Trophoblast cell (in vitro differentiated cells and primary cell): ENCODE data around the gene B3GAT2.
A peak's percentile ranks its signal among the peaks of the same experiment; 100 is the strongest.

Source experiments
- DNase-seq, 2 donors: peaks; one replicate each; pipeline ENCODE4 v3.0.0-alpha.2; 2016
- H2AFZ ChIP-seq: 2 replicates; pipeline ENCODE4 v1.6.1; 2013; ENCODE audit warnings: low read length, moderate library complexity, mild to moderate bottlenecking; ENCODE audit not compliant: insufficient read depth, poor library complexity
- H2AK5ac ChIP-seq: 2 replicates; pipeline ENCODE4 v1.6.1; 2013; ENCODE audit warnings: mild to moderate bottlenecking, low read length
- H2BK120ac ChIP-seq: 2 replicates; pipeline ENCODE4 v1.6.1; 2013; ENCODE audit warnings: low read length, mild to moderate bottlenecking, moderate library complexity; ENCODE audit not compliant: insufficient read depth, poor library complexity
- H2BK12ac ChIP-seq: 2 replicates; pipeline ENCODE4 v1.6.1; 2013; ENCODE audit warnings: mild to moderate bottlenecking, low read length, moderate library complexity
- H2BK5ac ChIP-seq: 2 replicates; pipeline ENCODE4 v1.6.1; 2013; ENCODE audit warnings: low read length, low read depth, moderate library complexity, mild to moderate bottlenecking; ENCODE audit not compliant: poor library complexity
- H3K14ac ChIP-seq: 2 replicates; pipeline ENCODE4 v1.6.1; 2013; ENCODE audit warnings: mild to moderate bottlenecking, low read length
- H3K18ac ChIP-seq: 2 replicates; pipeline ENCODE4 v1.6.1; 2013; ENCODE audit warnings: mild to moderate bottlenecking, low read length
- H3K23ac ChIP-seq: 2 replicates; pipeline ENCODE4 v1.6.1; 2013; ENCODE audit warnings: low read length
- H3K27ac ChIP-seq: 2 replicates; pipeline ENCODE4 v1.5.1; 2013; ENCODE audit warnings: low read depth, mild to moderate bottlenecking, inconsistent platforms, low read length, moderate library complexity
- H3K27me3 ChIP-seq: 2 replicates; pipeline ENCODE4 v1.6.1; 2013; ENCODE audit warnings: inconsistent platforms, mild to moderate bottlenecking, low read length, moderate library complexity; ENCODE audit not compliant: insufficient read depth
- H3K36me3 ChIP-seq, 2 experiments: 1 replicate in 1 of 2; 2 replicates in 1 of 2; pipeline ENCODE4 v1.6.1; 2013; ENCODE audit warnings: low read length in 2 of 2, mild to moderate bottlenecking in 2 of 2, moderate library complexity in 1 of 2; ENCODE audit not compliant: insufficient read depth in 2 of 2, control insufficient read depth in 1 of 2
- H3K4ac ChIP-seq: 2 replicates; pipeline ENCODE4 v1.6.1; 2013; ENCODE audit warnings: low read depth, mild to moderate bottlenecking, low read length, moderate library complexity
- H3K4me1 ChIP-seq, 2 experiments: 1 replicate in 1 of 2; 2 replicates in 1 of 2; pipeline ENCODE4 v1.6.1; 2013; ENCODE audit warnings: low read length in 2 of 2, mild to moderate bottlenecking in 2 of 2, moderate library complexity in 1 of 2; ENCODE audit not compliant: insufficient read depth in 2 of 2, control insufficient read depth in 1 of 2
- H3K4me2 ChIP-seq: 2 replicates; pipeline ENCODE4 v1.6.1; 2013; ENCODE audit warnings: inconsistent platforms, mild to moderate bottlenecking, low read length, moderate library complexity
- H3K4me3 ChIP-seq: 2 replicates; pipeline ENCODE4 v1.5.1; 2013; ENCODE audit warnings: mild to moderate bottlenecking, low read depth, low read length, inconsistent platforms
- H3K79me1 ChIP-seq: one replicate; pipeline ENCODE4 v1.6.1; 2013; ENCODE audit warnings: low read length
- H3K79me2 ChIP-seq: 2 replicates; pipeline ENCODE4 v1.6.1; 2013; ENCODE audit warnings: low read length, mild to moderate bottlenecking; ENCODE audit not compliant: control insufficient read depth, insufficient read depth, poor library complexity
- H3K9ac ChIP-seq: 2 replicates; pipeline ENCODE4 v1.6.1; 2013; ENCODE audit warnings: mild to moderate bottlenecking, low read length
- H3K9me3 ChIP-seq: 2 replicates; pipeline ENCODE4 v1.6.1; 2013; ENCODE audit warnings: low read depth, mild to moderate bottlenecking, control low read depth, inconsistent platforms, low read length; ENCODE audit not compliant: insufficient read depth
- H4K12ac ChIP-seq: 2 replicates; pipeline ENCODE4 v1.6.1; 2013; ENCODE audit warnings: low read depth, mild to moderate bottlenecking, low read length, moderate library complexity
- H4K8ac ChIP-seq: 2 replicates; pipeline ENCODE4 v1.6.1; 2013; ENCODE audit warnings: low read depth, mild to moderate bottlenecking, low read length, moderate library complexity
- H4K91ac ChIP-seq: one replicate; pipeline ENCODE4 v1.6.1; 2013; ENCODE audit warnings: low read depth, mild to moderate bottlenecking, low read length, moderate library complexity
- WGBS: extraction: QIAGEN DNeasy Blood & Tissue Kit; methylation state at CpG from one replicate; pipeline ENCODE4 v1.1.7; 2013; ENCODE audit warnings: missing lambda C conversion rate; ENCODE audit not compliant: insufficient read length, insufficient coverage; ENCODE audit errors: extremely low coverage; 5-methylcytosine and 5-hydroxymethylcytosine counted together

The B3GAT2 gene

DNA sequence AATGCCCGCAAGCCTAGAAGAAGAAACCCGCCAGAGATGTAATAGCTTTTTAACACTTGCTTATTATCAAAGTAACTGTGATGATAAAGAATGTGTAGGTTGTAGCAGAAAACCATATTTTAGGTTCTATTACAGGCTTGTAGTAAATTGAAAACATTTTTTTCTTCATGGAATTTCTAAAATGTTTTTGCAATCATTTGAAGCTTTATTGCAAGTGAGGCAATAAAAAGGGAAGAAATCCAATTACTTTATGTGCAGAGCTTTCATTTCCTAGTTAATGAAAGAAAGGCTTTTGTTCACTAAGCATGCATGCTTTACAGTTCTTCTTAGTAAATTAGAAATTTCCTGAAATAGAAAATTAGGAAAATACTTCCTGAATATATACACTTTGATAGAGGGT is 135.1 kb downstream of the B3GAT2 start:
- Histone ChIP-seq H2BK5ac (no peak overlapping the region), H3K27ac (no peak overlapping the region), H2AFZ (no peak overlapping the region), H2BK12ac (no peak overlapping the region), H3K4me2 (no peak overlapping the region), H4K8ac (no peak overlapping the region), H3K9me3 (no peaks in the 10 kb centered on the region), H3K36me3 (no peaks in the 10 kb centered on the region), H3K14ac (no peak overlapping the region), H3K23ac (no peak overlapping the region), H3K79me2 (no peaks in the 10 kb centered on the region), H3K18ac (no peak overlapping the region), H2AK5ac (no peak overlapping the region), H3K4ac (no peak overlapping the region), H3K27me3 (no peaks in the 10 kb centered on the region), H2BK120ac (no peak overlapping the region), H3K79me1 (no peaks in the 10 kb centered on the region), H3K4me3 (no peak overlapping the region), H4K12ac (no peak overlapping the region), H4K91ac (no peak overlapping the region), H3K4me1 (no peaks in the 10 kb centered on the region), H3K9ac (no peak overlapping the region)
- no CpG with 5 or more reads among the region's 2 CpGs for WGBS
- no peak for DNase-seq

DNA sequence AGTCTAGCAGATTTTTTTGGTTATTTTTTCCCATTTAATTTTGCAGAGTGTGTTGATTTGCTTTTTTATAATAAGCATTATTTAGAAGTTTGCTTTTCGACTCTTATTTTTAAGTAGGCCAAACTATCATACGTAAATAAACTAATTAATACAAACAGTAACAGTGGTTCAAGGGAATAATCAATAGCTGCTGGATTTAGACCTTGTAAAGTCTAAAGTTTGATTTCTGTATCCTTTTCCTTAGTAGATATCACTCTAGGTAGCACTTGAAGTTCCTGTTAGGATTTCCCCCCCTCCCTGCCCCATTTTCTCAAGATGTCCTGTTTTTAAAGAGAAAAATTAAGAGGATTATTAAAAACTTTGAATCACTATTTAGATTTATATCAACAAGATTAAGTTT is 136.1 kb downstream of the B3GAT2 start:
- Histone ChIP-seq H3K4me2 (no peak overlapping the region), H3K18ac (no peak overlapping the region), H3K36me3 (no peaks in the 10 kb centered on the region), H4K91ac (no peak overlapping the region), H3K23ac (no peak overlapping the region), H4K12ac (no peak overlapping the region), H2BK5ac (no peak overlapping the region), H3K27me3 (no peaks in the 10 kb centered on the region), H3K14ac (no peak overlapping the region), H3K9me3 (no peaks in the 10 kb centered on the region), H3K79me1 (no peaks in the 10 kb centered on the region), H3K79me2 (no peaks in the 10 kb centered on the region), H3K9ac (no peak overlapping the region), H3K27ac (no peak overlapping the region), H3K4me1 (no peaks in the 10 kb centered on the region), H2AFZ (no peak overlapping the region), H4K8ac (no peak overlapping the region), H3K4ac (no peak overlapping the region), H2BK120ac (no peak overlapping the region), H2BK12ac (no peak overlapping the region), H2AK5ac (no peak overlapping the region), H3K4me3 (no peak overlapping the region)
- WGBS, result no CpG with 5 or more reads among the region's 2 CpGs
- DNase-seq, result no peak

DNA sequence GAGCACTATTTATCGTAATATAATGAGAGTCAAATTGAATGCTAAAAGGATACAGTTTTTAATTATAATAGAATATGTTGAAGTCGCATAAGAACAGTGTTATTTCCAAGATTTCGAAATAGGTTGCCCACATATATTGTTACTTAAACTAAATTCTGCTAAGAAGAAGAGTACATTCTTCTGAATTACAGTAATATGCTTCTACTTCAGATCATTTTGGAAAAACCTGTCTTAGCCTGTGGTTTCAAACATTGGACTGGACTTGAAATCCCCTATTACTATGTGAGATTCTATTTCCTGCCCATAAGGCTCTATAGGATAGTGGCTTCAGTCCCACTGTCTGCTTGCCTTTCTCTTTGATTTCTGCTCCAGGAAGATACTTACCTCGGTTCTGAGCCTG is 137.2 kb downstream of the B3GAT2 start:
- Histone ChIP-seq H2AK5ac (no peak overlapping the region), H3K36me3 (no peaks in the 10 kb centered on the region), H3K27me3 (no peaks in the 10 kb centered on the region), H3K27ac (no peak overlapping the region), H3K4me1 (no peaks in the 10 kb centered on the region), H3K4me2 (no peak overlapping the region), H2BK5ac (no peak overlapping the region), H3K14ac (no peak overlapping the region), H3K9ac (no peak overlapping the region), H3K18ac (no peak overlapping the region), H4K8ac (no peak overlapping the region), H3K79me2 (no peaks in the 10 kb centered on the region), H4K91ac (no peak overlapping the region), H4K12ac (no peak overlapping the region), H3K79me1 (no peaks in the 10 kb centered on the region), H2BK120ac (no peak overlapping the region), H2AFZ (no peak overlapping the region), H3K4me3 (no peak overlapping the region), H3K23ac (no peak overlapping the region), H3K9me3 (no peaks in the 10 kb centered on the region), H3K4ac (no peak overlapping the region), H2BK12ac (no peak overlapping the region)
- DNase-seq, result peak in 1 of 2 donors; percentile 15
- no CpG with 5 or more reads among the region's 4 CpGs for WGBS

DNA sequence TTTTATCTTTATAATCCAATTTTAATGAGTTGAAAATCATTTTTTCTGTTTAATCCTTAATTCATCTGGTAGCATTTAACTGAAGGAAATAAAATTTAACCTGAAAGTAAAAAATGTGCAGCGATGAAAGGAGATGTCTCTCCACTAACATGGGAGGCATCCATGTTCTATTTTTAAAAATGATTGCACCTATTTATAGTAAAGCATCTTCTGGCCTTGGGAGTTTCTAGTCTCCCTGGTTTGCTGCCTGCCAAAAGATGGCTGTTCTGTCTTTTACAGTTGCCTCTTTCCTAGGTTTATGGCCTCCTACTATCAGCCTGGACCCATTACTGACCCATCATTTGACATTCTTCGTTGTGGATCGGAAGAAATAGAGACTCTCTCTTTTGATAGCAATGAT is 143.0 kb downstream of the B3GAT2 start:
- H4K91ac ChIP-seq, result no peak overlapping the region
- DNase-seq, result no peak
- H3K36me3 ChIP-seq, result no peaks in the 10 kb centered on the region

More for the DNA sequence above, 143.0 kb downstream of the B3GAT2 start:
- Histone ChIP-seq H3K9ac (no peak overlapping the region), H3K4me2 (no peak overlapping the region), H2BK5ac (no peak overlapping the region), H3K4ac (no peak overlapping the region), H3K23ac (no peak overlapping the region), H2BK120ac (no peak overlapping the region), H2AFZ (no peak overlapping the region), H3K4me1 (no peaks in the 10 kb centered on the region), H3K27me3 (no peaks in the 10 kb centered on the region), H3K4me3 (no peak overlapping the region), H2BK12ac (no peak overlapping the region), H3K27ac (no peak overlapping the region), H3K79me2 (no peaks in the 10 kb centered on the region), H4K8ac (no peak overlapping the region), H3K9me3 (no peaks in the 10 kb centered on the region), H3K79me1 (no peaks in the 10 kb centered on the region), H3K14ac (no peak overlapping the region), H3K18ac (no peak overlapping the region), H2AK5ac (no peak overlapping the region), H4K12ac (no peak overlapping the region)
- WGBS, result no CpG with 5 or more reads among the region's 3 CpGs
